HG03565 (cell line): Measurements from ENCODE around the gene PRKG1.
"Not testable (repeated sequence)": the region's sequence is repeated elsewhere in the genome, so short reads cannot be mapped to it uniquely, and the experiment has no call there.

Experiments used
- ATAC-seq: cut with Tn5 transposase; IDR thresholded peaks from one replicate; pipeline ENCODE4 v1.9.1; 2021; ENCODE audit warnings: mild to moderate bottlenecking, moderate library complexity; ENCODE audit not compliant: unreplicated experiment

Gene PRKG1

DNA sequence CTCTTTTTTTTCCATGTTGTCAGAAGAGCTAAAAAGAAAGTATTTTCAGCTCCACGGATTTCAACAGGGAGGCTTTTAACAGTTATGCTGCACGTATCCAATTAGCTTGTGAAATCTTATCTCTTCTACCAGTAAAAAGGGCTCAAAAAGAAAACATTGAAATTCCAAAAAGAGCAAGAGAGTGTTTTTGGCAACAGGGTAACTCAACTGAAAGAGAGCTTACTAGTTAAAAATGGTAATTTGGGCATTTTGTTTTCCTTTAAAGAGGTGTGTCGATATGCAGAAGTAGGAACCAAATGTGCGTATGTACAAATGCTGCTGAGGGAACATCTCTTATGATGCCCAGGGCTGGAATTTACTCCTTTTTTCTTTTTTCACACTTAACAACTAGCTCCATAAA lies 292.8 kb downstream of the PRKG1 start:
- no peak for ATAC-seq

DNA sequence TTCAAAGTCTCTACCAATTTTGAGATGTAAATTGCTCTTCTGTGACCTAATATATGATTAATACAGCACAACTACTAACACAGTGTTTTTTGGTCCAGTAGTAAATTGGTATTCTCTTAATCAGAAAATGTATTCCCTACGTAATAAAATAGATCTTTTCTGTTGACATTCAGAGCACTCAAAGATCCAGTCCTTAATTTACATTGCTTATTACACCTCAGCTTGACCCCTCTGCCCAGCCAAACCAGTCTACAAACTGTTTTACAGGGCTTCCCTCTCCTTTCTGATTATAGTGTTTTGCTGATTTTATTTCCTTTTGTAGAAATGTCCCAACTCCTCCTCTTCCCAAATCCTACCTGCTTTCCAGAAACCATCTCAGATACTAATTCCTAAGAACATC lies 293.4 kb downstream of the PRKG1 start:
- no peak for ATAC-seq

DNA sequence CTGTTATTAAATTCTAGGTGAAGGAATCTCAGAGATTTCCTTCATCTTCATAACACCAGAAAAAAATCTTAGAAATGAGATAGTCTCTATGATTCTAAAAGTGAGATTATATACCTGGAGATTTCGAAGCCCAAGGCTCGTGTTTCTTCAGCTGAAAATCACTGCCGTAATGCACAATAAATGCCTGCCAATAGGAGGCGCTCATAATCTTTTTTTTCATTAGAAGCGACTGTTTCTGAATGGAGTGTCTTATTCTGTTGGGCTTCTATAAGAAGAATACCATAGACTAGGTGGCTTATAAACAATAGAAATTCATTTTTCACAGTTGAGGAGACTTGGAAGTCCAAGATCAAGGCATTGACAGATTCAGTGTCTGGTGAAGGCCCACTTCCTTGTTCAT lies 294.7 kb downstream of the PRKG1 start:
- no peak for ATAC-seq

DNA sequence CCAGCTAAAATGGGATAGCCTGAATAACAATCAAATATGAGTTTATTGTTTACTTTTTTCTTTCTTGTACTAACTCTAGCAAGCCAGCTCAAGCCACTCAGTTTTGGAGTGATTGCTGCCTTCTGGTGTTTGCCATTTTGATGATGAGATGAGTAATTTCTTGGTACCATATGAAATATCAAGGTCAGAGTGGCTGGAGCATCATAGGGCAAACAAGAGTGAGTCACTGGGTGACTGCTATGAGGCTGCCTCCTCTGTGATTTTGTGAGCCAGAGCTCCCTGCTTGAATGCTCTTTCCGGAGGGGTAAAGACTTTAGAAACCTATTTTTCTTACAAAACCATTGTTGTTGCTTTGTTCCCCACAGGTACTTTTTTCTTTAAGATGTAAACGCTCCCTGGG lies 295.6 kb downstream of the PRKG1 start:
- no peak for ATAC-seq

DNA sequence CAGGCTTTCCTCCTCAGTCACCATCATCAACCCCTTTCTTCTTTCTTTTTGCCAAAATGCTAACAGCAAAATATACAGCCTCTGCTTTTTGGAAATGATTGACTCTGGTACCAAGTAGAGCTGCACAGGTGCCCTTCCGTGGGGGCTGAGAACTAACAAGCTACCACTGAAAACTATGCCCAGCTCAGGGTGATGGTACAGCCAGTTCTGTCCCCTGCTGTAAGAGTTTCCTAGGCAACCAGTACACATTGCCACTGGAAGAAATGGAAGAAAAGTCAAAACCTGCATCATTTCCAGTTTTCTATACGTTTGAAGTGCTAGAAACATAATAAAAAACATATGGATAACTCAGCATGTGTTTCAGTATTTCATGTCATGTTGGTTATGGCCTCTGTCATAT lies 297.5 kb downstream of the PRKG1 start:
- no peak for ATAC-seq

DNA sequence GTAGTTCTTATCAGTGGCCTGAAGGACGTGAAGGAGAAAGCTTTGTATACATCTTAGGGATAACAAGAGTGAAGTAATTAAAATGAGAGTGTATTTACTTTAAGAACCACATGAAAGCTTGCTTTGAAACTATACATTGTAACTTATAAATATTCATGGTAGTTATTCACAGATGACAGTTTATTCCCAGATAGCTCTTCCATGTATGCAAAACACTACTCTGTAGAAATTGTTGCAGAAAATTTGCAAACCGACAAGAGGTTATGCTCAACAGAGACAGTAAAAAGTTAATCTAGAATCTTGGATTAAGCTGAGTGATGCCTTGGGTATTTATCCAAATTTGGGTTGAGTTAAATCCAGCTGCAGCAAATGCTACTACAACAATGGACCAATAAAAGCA lies 301.5 kb downstream of the PRKG1 start:
- no peak for ATAC-seq

DNA sequence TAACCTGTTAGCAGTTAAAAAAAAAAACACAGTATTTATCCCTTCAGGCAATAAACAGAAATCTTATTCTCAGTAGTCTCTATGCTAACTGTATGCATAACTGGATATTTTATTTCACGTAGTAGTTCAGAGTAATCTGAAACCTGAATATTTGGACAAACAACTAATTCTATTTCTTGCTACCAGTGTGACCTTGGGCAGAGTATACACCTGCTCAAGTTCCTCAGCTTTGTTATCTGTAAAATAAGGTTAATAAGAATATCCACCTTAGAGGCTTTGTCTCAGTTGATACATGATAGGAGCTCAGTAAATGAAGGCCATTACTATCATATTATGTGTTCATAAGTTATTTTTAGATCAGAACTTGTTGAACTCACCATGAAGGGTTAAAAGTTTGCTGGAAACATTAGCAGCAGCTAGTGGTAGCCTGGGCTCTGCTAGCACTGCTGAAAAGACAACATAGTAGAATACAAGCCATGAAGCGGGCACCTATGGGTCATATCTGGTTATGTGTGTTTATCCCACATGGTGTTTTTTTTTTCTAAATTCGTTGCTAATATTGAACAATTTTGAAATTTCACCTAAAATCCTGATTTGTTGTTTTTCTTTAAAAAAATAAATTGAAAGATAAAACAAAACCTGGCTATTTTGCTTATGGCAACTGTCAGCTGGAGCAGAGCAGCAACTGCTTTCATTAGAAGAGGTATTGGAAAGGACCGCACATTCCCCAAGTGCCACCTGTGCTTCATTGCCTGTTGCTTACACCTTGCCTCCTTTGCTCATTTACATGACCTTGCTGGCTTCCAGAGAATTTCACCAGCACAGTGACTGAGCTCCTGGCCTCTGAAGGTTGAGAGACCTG lies 303.0 kb downstream of the PRKG1 start:
- no peak for ATAC-seq

DNA sequence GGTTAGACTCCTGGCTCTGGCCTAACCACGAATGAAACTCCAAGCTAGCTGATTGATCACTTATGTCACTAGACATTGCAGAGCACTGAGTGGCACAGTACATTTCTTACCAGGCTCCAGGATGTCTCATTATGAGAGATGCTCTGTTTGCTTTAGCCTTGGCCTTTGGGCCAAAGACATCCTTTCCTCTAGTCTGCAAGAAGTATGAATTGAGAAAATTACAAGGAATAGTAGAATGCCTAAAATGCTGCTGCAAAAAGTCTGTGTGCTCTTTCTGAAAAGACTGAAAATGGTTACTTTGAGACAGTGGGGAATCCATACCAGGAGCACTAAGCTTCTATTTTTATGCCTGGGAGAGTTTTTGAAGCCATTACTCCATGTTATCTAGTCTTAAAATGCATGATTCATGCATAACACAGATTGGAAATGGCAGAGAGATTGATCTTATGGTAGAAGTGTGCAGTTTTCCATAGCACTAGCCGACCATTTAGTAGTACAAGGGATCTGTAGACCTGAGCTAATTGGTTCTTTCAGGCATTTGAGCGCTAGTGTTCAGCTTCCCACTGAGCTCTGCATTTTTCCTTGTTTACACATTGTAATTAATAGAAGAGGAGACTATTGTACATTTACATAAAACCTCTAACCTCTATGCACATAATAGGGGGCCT lies 303.8 kb downstream of the PRKG1 start:
- ATAC-seq = no peak

DNA sequence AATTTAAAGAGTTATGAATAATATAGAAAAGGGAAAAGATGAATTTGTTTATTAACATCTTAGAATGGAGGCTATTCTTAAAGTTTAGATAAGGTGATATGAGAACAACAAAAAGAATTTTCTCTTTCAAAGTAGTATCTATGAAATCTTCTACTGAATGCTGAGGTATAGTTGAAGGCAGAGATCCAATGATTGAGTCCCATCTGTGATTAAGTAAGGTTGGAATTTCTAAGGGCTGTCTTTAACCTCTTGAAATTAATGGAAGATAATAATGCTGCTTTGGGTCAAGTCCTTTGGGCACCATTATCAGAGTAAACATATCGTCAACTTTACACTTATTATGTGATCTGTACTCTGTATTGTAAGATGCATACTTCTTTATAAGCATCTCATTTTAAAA lies 307.9 kb downstream of the PRKG1 start:
- no peak for ATAC-seq

DNA sequence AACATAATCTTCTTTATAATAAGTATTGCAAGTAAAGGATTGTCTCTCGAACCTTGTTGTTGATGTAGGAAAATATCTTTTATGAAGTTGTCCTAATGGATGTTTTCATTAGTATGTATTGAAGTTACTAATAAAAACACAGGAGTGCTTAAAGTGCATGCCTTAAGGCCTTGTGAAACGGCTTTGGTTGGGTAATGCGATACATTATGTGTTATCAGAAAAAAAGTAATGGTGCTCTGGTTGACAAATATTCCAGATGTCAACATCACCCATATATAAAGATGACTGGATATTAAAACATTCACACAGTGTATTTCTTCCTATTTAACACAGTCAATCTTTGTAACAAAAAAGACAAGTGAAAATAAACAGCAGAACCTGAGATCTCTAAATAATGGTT lies 310.7 kb downstream of the PRKG1 start:
- no peak for ATAC-seq

DNA sequence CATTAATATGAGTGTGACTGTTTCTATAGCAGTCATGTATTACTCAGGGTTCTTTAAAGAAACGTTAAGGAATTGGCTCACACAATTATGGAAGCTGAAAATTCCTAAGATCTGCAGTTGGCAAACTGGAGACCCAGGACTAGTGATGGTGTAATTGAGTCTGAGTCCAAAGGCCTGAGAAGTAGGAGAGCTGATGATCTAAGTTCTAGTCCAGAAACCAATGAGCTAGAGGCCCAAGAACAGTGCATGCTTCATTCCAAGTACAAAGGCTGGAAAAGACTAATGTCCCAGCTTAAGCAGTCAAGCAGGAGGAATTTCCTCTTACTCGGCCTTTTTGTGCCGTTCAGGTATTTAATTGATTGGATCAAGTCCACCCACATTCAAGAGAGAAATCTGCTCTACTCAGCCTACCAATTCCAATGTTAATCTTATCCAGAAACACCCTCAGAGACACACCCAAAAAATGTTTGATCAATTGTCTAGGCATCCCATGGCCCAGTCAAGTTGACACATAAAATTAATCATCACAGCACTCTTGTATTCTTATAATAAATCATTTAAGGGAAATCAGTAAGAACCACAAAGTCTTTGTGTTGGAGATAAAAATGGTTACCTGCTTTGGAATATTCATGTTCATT lies 312.1 kb downstream of the PRKG1 start:
- no peak for ATAC-seq

DNA sequence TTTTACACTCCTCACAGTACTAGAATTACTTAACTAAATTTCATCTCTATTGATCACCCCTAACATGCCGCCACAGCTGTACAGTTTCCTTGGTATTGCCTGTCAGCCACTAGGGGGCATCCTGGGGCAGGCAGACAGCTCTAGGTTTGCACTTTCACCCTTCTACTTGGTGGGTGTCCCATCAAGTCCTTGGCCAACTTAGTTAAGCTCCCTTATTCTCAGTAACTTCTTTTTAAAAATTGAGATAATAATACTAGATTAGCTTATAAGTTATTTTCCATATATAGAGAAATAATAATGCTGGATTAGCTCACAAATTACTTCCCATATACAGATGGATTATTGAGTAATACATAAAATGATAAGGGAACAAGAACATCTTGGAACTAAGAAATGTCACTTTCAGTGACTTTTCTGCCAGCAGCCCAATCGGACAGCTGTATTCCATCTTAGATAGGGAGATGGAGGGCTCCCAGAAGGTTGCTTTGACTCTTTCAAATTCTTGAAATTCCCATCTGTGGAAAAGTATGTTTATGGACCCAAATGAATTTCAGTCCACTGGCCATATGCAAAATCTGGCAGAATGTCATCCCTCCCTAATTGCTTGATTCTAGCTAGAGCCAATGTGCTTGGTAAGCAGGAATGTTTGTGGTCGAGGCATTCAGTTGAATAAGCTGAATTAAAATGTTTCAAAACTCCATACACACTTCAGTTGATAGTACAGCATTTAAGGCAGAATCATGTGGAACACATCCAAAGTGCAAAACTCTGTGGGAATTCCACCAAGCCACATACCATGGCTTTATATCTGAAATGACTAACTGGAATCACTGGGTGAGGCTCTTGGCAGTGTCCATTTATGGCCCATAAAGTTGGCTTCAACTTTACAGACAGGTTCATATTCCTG lies 315.4 kb downstream of the PRKG1 start:
- ATAC-seq = peak; percentile 89

DNA sequence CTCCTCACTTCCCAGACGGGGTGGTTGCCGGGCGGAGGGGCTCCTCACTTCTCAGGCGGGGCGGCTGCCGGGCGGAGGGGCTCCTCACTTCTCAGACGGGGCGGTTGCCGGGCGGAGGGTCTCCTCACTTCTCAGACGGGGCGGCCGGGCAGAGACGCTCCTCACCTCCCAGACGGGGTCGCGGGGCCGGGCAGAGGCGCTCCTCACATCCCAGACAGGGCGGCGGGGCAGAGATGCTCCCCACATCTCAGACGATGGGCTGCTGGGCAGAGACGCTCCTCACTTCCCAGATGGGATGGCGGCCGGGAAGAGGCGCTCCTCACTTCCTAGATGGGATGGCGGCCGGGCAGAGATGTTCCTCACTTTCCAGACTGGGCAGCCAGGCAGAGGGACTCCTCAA lies 318.7 kb downstream of the PRKG1 start:
- not testable (repeated sequence) for ATAC-seq

DNA sequence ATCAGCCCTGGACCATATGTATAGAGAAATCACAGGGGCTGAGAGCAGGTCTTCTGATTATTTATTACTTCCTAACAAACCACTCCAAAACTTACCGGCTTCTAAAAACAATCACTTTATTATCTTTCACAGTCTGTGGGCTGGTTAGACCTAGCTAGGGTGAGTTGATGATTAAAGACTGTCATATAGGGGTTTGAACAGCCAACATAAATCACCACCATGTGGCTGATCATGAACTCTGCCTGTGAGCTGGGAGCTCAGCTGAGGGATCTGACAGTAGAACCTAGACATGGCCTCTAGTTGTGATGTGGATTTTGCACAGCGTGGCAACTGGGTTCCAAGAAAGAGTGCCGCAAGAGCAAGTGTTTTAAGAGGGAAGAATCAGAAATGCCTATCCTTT lies 319.8 kb downstream of the PRKG1 start:
- no peak for ATAC-seq

DNA sequence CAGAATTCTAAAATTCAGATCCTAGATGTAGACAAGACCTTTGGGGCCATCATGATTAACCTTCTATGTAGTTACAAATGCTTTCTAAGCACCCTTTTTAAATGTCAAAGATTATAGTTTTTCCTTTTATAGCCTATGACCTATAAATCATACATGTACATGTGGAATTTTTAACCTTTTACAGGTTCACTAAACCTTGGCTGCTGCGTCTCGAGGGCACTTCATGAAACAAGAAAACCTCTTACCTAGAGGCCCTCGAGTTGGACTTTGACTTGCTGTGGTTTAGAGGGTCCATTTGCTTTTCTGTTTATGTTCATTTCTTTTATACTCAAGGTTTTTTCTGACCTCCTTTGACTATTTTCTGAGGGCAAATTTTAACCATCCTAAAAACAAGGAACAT lies 323.0 kb downstream of the PRKG1 start:
- ATAC-seq = no peak

DNA sequence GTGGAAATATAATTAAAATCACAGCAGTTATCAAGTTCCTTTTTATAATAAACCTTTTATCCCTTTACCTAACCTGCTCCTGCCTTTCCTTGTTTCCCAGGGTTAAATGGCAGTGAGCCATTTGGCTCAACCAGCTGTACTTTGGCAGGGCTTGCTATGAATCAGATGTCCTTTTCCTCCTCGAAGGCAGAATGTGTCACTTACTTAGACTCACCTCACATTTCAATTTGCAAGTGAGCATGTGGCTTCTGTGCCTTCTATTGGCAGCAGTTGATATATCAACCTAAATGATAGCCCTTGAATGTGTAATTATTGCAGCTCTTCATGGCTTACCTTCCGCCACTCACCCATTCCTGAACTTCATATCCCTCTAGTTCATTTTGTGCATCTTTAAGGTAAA lies 323.4 kb downstream of the PRKG1 start:
- ATAC-seq = no peak

DNA sequence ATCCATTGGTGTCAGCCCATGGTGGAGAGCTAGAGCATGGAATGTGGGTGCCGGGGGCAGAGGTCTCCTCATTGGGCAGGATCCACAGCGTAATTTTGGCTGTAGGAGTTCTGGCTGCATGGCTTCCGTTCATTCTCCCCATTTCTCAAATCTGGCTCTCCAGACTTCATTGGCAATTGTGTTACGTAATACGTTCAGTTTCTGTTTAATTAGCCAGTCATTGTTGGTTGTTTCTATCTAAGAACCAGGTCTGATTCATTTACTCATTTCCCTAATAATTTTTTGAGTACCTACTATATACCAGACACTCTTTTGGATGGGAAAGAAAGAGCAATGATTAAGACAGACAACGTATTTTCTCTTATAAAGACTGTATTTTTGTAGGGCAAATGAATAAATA lies 325.6 kb downstream of the PRKG1 start:
- no peak for ATAC-seq

DNA sequence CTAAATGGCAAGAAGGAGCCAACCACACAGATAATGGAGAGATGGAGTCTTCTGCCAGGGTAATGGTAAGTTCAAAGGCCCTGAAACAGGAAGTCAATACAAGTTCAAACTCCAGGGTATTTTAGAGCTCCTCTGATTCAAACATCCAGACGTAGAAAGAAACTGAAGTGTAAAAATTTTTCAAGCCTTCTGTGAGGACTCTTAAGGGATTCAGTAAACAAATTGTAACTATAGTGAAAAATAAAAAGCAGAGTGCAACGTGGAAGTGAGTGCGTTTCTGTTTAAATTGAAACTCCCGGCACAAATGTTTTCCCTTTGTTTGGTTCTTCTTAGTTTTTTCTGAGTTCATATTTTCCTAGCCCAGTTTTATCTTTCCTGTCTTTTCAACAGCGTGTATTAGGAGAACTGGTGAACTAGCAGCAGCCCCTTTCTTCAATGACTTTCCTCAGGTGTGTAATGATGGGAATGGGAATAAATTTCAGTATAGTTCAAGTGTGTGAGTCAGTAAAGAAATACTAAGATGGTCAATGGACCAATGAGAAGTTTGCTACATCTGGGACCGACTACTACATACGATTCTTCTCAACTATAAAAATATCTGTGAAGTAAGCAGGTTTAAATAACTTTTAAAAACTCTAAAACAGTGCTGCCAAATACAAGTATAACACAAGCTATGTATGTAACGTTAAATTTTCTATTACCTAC lies 326.3 kb downstream of the PRKG1 start:
- ATAC-seq = no peak

DNA sequence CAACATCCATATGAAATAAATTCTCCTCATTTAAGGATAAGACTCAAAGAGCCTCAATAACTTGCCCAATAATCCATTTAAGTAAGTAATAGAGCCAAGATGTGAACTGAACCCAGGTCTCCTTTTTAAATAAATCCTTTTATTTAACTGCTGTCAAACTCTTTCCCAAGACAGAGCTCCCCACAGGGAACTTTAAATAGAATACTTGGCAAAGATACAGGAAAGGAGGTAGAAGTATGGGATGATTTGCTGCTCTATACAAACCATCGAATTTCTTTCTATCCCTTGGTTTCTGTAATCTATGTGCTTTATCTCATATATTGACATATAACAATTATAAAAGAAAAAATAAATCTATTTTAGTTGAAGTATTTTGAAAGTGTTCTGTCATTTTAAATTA lies 329.2 kb downstream of the PRKG1 start:
- no peak for ATAC-seq

DNA sequence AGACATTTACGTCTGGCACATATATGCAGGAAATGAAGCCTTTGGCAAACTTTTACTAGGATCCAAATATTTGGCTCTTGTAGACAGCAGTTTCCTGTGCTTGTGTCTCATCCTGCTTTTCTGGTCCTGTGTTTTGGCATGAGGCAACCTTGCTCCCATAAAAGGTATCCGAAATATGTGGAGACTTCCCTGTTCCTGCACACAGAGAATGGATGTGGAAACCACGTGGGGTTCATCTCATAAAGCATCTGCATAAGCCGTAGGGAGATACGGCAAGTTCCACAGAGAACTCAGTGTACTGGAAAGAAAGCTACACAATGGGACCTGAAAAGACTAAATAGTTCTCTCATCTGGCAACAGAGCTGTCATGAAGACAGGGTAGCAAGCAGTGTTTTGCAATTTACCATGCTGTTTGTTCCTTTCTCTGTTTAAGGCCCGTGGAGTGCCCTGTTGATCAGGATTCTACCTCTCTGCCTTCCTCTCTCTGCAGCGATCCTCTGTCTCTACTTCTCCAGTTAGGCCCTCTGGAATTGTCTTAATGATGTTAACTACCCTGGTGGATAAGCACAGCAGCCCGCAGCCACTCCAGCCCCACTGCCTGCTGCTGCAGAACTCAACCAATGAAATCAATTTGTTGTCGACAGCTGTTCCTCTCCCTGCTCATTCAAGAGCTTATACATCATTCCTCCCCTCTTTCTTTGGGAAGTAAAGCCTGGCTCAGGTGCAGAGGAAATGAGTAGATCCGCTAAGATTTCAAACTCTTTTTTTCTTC lies 331.5 kb downstream of the PRKG1 start:
- ATAC-seq = no peak
